T-helper 2 cell (primary cell): ENCODE results near the gene ERH.

Experiments
- DNase-seq, 5 experiments: peaks; one replicate each; pipeline versions ENCODE4 v3.0.0 to v3.0.0-alpha.2; 2012 to 2022

ERH gene

DNA sequence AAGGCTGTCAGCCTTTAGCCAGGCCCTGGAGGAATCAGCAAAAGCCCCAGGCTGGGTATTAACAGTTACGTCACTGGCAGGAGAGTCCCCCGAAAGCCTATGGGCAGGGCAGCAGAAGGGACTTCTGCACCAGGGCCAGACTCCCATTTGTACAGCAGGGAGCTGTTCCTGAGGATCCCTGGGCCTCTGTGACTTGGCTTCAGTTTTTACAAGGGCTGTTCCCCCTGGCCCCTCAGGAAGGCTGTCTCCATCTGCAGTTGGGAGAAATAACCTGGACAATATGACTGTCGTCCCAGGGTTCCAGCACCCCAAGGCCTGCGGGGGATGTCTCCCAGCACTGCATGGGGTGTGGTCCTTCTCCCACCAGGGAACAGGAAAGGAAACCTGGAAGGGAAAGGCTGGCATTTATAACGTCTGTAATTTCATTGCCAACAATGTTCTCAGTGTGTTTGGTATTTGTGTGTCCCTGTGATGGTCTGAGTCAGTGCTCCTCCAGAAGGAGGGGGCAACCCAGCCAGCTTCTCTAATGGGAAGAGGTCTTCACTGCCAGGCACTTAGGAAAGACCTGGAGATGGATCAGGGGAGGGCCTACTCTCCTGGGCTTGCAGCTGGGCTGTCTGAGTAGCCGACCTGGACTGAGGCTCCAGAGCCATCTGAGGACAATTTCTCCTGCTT is 42.4 kb downstream of the ERH start:
- no peak for DNase-seq

DNA sequence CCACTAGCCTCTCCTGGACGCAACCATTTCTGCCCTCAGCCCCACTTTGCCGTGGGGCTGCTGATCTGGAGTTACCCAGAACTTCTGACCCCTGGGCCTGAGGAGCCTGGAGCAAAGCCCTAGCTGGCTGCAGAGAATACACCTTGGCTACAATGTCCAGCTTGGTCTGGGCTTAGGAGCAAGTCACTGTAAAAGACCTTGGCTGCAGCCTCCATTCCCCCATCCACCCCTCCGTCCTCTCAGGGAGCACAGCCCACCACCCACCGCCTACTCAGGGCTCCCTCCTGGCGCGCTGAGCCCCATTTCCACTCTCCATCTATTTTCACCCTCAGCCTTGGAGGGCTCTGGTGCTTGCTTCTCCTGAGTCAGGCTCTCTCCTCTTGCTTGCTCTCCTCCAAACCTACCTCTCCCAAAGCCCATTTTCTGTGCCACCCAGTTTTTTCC is 42.9 kb downstream of the ERH start:
- DNase-seq = no peak

GRCh38 chr14:69354383-69355153 is 43.5 kb downstream of the ERH start:
- peak in 3 of 5 experiments; percentile 25 to 84 (median 49) for DNase-seq

GRCh38 chr14:69353168-69353567 is 44.9 kb downstream of the ERH start:
- no peak for DNase-seq

DNA sequence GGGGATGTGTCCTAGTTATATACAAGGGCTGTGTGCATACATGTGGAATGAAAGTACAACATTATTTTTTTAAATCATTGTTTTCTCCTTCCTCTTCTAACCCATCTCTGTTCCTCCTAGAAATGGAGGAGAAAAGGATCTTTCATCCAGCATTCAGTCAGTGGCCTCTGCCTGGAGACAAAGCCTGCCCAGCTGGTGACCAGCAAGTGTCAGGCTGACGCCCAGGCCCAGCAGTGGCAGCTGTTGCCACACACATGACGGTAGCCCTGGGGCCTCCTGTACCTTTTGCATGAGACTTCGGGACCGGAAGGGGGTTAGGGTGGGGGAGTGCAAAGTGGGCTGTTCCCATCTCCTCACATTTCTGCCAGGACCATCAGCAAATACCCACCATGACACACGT is 46.2 kb downstream of the ERH start:
- no peak for DNase-seq

DNA sequence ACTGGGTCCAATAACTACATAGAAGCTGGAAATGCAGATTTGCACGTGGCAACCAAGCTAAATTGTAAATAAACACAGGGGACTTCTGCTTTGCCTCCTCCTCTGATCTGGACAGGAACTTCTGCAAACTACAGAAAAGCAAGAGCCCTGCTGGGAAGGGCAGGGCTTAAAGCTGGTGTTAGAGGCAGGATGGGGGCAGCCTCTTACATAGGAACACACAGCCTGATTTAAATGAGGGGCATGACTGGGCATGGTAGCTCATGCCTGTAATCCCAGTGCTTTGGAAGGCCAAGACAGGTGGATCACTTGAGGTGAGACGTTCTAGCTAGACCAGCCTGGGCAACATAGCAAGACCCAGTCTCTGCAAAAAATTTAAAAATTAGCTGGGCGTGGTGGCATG is 46.7 kb downstream of the ERH start:
- peak in 1 of 5 experiments; percentile 6 for DNase-seq

- DNase-seq = no peak
Measured at GRCh38 chr14:69350892-69351291, 47.2 kb downstream of the ERH start.

DNA sequence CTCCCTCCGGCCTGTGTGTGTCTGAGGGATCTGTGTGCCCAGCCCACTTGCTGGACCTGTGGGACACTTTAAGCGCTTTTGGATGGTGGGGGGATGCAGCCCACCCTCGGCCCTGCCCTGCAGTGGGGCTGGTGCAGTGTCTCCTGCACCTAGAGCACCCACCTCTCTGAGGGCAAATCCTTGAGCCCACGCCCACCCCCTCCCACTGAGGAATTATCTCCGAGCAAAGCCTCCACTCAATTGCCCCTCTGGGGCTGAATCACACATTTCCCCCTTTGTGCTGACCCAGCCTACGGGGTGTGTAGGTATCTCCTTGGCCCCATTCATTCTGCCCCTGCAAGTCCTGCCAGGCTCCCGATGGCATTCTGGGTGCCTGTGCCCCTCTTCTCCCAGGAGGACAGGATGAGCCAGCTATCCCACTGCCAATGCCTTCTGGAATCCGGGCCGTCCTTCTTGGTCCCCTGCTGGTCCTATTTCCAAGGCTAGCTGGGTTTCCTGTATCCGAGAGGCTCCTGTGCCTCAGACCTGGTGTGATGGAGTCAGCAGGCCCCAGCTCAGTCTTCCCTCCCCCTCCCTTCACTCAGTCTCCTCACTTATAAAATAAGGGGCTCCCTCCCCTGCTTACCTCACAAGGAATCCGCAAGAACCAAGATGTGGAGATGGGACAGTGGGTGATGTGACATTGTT is 48.9 kb downstream of the ERH start:
- no peak for DNase-seq

- DNase-seq = no peak
Measured at GRCh38 chr14:69346710-69347109, 51.4 kb downstream of the ERH start.

GRCh38 chr14:69345402-69345801 is 52.7 kb downstream of the ERH start:
- no peak for DNase-seq

- no peak for DNase-seq
Measured at GRCh38 chr14:69344171-69344570, 53.9 kb downstream of the ERH start.

DNA sequence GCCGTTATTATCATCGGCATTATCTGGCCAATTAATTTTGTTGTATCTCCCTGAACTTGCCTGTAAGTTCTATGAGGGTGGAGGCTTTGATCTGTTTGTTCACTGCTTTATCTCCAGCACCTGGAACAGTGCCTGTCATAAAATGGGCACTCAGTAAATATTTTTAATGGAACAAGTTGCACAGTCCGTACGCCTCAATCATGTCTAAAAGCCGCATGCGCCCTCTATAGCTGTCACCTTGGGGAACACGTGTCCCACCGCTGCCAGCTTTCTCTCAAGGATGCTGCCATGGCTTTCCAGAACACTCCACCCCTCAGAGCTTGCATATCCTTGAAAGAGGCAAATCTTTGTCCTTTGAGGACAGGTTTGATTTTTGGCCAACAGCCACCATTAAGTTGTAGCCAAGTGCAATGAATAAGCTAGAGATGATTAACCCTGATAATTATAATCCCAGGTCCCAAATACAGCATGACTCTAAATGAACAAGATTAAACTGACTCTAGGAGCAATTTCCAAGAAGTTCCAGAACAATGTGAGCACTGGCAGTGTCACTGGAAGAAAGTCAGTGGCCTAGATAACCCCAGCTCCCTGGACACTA is 55.1 kb downstream of the ERH start:
- no peak for DNase-seq

- no peak for DNase-seq
Measured at GRCh38 chr14:69339426-69339825, 58.7 kb downstream of the ERH start.

DNA sequence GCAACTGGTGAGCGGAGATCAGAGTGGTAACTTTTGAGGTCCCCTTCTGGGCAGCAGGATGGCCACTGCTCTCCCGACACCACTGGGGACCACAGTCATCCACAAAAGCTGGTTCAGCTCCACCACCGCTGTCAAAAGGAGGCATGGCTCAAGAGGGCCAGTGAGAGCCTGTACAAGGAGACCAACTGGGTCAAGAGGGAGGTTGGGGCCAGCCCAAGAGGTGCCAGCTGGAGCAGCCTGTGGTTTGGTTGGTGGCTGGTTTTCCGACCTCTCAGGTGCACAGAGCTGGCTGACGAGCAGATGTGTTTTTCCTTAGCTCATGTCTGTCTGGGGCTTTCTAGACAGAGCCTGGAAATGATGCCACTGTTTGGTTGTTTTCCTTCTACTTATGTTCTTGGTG is 60.1 kb downstream of the ERH start:
- no peak for DNase-seq

DNA sequence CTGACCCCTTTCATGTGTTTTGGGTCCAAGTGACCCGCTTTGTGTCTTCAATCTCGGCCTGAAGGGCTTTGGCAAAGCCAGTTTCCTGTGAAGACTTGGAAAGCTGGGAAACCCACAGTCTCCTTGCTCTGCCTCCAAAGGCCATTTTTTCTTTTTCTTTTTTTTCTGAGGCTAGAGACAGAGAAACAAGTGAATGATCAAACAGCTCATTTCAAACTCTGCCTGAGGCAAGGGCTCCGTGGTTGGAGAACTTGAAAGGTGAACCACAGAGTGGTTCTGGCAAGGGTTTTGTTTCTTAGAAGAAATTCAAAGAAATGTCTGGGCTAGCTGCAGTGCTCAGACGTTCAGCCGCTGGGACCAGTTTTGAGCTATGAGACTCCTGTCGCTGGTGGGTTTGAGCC is 62.7 kb downstream of the ERH start:
- DNase-seq = no peak

- DNase-seq = no peak
Measured at GRCh38 chr14:69334576-69334975, 63.5 kb downstream of the ERH start.

- DNase-seq = no peak
Measured at GRCh38 chr14:69333791-69334337, 64.2 kb downstream of the ERH start.

- DNase-seq = no peak
Measured at GRCh38 chr14:69332782-69333395, 65.2 kb downstream of the ERH start.

DNA sequence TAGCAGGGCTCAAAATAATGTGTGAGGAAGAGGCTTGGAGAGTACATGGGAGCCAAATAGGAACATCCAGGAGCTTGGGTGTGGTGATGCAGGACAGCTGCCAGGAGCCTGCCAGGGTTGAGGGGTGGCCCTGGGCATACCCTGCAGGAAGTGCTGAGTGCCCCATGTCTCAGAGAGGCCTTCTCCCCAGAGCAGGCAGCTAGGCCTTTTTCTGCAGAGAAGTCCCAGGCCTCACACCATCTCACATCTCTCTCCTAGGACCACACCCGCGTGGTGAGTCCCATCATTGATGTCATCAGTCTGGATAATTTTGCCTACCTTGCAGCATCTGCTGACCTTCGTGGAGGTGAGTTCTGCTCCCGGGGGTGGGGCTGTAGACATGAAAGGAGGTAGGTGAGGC is 66.9 kb downstream of the ERH start:
- no peak for DNase-seq
